ENCODE data around the gene CEP170B.

GRCh38 chr14:104917116-104917515, 52.0 kb downstream of the CEP170B start:
- TF ChIP-seq CTCF (IDR thresholded peaks at IDR 0.05 in 2 of 3, conservative IDR thresholded peaks at IDR 0.05 in 1 of 3; ENCODE audit: insufficient read depth in 2 of 3, low read depth in 1 of 3, low read length in 3 of 3): no peak
- TF ChIP-seq SP2 (IDR thresholded peaks at IDR 0.05; ENCODE audit: extremely low read depth, low read depth, low read length, poor library complexity, severe bottlenecking): no peak
- TF ChIP-seq POLR2A (conservative IDR thresholded peaks at IDR 0.05): no peak
- no peak for TF ChIP-seq ZNF398 (CRISPR knock-in tag; IDR thresholded peaks at IDR 0.05)
- no peak for TF ChIP-seq EZH2 (IDR thresholded peaks at IDR 0.05; ENCODE audit: borderline replicate concordance, low read depth, low read length)
- no peak for TF ChIP-seq RBM22 (IDR thresholded peaks at IDR 0.05; ENCODE audit: low read depth, low read length, poor library complexity, severe bottlenecking)
- no peak for TF ChIP-seq GABPB1 (CRISPR knock-in tag; IDR thresholded peaks at IDR 0.05)
- TF ChIP-seq ZBTB8A (IDR thresholded peaks at IDR 0.05; ENCODE audit: partially characterized antibody): no peak
- TF ChIP-seq ZNF263 (CRISPR knock-in tag; IDR thresholded peaks at IDR 0.05; ENCODE audit: borderline replicate concordance): no peak
- TF ChIP-seq FOSL1 (tag; conservative IDR thresholded peaks at IDR 0.05): no peak
- no peak for TF ChIP-seq TAF1 (IDR thresholded peaks at IDR 0.05; ENCODE audit: control insufficient read depth, extremely low read depth, insufficient read depth, low read length, severe bottlenecking)
- TF ChIP-seq IFI16 (CRISPR knock-in tag; IDR thresholded peaks at IDR 0.05): no peak
- no peak for TF ChIP-seq TEAD1 (CRISPR knock-in tag; IDR thresholded peaks at IDR 0.05)

Data from K562 (cell line).